ENCODE measurements around the gene GABRA1.

Gene GABRA1

GRCh38 chr5:161847941-161848391 lies at the start of gene GABRA1:
TSS of gene GABRA1 (plus strand) at chr5:161848120. CDS start at chr5:161850811, 2,691 bp downstream.
- DNase-seq, result no peak

DNA sequence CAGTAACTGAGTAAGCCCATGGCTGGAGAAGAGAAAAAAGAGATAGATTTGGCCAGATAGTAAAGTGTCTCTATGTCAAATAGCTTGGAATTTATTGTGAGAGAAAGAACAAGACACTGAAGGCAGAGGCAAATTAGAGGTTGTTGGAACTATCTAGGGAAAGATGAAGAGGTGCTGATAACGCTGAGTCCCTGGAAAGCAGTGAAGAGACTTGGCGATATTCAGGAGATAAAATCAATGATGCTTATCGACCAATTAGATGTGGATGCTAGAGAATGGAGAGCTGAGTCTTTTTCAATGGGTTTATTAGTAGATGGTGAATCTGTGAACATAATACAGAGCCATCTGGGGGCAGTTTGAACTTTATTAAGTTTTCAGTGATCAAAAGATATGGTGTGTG lies 48.6 kb upstream of the GABRA1 start:
- DNase-seq, result no peak

- no peak for DNase-seq
These were observed 43.7 kb upstream of the GABRA1 start for GRCh38 chr5:161804263-161804662.

- no peak for DNase-seq
These were observed 1.2 kb upstream of the GABRA1 start for GRCh38 chr5:161846746-161847145.

DNA sequence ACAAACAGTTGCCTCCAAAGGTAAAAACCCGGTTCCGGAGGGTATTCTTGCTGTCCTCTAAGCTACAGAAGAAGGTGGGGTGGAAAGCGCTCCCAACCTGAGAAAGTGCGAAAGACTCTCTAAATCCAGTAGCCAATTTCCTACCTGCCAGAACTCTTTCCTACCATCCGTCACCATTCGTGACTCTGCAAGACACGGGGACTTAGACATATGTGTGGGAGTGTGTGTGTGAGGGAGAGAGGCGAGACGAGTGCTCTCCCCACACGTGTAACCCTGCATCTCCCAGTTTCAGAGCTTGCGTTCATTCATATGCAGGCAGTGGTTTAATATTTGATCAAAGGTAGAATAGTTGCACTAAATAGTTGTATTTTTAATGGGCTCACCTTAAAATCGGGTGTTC lies 473 bp upstream of the GABRA1 start:
- DNase-seq, result no peak

GRCh38 chr5:161850491-161850890 lies 2.6 kb downstream of the GABRA1 start:
- no peak for DNase-seq

GRCh38 chr5:161851691-161852299 lies 3.9 kb downstream of the GABRA1 start:
- DNase-seq, result no peak

GRCh38 chr5:161857358-161857757 lies 9.4 kb downstream of the GABRA1 start:
- no peak for DNase-seq

- no peak for DNase-seq
These were observed 15.3 kb downstream of the GABRA1 start for GRCh38 chr5:161863259-161863658.

GRCh38 chr5:161863811-161864210 lies 15.9 kb downstream of the GABRA1 start:
- DNase-seq, result no peak

GRCh38 chr5:161865510-161865909 lies 17.6 kb downstream of the GABRA1 start:
- no peak for DNase-seq

DNA sequence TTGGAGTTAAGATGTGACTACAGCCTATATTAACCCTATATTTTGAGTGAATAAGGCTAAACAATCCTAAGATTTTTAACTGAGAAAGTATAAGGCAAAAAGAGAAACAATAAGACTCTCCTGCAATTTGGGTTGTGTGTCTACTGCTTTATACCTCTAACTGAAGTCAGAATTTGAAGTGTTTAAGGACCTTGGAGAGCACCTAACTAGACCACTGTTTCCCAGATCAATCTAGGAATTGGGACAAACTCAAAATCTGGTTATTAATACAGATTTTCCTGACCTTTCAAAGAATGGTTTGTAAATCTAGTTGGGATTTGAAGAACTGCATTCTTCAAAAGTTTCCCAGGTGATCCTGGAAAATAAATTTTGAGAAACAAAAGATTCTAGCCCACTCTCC lies 42.1 kb downstream of the GABRA1 start:
- DNase-seq, result no peak

- no peak for DNase-seq
These were observed 47.6 kb downstream of the GABRA1 start for GRCh38 chr5:161895514-161895913.

DNA sequence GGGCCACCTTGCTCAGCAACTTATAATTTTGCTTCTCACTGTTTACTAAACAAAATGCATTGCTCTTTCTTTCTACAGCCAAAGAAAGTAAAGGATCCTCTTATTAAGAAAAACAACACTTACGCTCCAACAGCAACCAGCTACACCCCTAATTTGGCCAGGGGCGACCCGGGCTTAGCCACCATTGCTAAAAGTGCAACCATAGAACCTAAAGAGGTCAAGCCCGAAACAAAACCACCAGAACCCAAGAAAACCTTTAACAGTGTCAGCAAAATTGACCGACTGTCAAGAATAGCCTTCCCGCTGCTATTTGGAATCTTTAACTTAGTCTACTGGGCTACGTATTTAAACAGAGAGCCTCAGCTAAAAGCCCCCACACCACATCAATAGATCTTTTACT lies 49.1 kb downstream of the GABRA1 start:
- no peak for DNase-seq

GRCh38 chr5:161899590-161899989 lies 51.7 kb downstream of the GABRA1 start:
- DNase-seq, result no peak

- DNase-seq, result no peak
These were observed 53.1 kb downstream of the GABRA1 start for GRCh38 chr5:161900981-161901380.

- no peak for DNase-seq
These were observed 73.9 kb downstream of the GABRA1 start for GRCh38 chr5:161921781-161922180.

DNA sequence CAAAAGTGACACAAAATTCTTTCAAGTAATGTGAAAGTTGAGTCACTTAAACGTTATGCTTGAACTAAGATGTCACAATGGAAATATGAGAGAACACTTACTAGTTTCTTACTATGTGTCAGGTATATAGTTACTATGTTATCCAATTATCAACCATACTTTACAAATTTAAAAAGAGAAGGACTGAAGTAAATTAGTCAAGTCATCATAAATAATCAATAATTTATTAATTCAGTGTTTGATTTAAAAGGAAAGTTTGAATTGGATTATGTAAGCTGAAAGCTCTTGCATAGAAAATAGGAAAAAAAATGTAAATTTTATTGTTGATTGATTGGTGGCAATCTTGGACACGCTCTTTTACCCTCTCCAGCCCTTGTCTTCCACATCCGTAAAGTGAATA lies 76.3 kb downstream of the GABRA1 start:
- no peak for DNase-seq

DNA sequence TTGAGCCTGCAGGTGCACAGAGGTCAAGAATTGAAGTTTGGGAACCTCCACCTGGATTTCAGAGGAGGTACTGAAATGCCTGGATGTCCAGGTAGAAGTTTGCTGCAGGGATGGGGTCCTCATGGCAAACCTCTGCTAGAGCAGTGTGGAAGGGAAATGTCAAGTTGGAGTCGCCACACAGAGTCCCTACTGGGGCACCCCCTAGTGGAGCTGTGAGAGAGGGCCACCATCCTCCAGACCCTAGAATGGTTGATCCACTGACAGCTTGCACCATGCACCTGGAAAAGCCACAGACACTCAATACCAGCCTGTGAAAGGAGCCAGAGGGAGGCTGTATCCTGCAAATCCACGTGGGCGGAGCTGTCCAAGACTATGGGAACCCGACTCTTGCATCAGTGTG lies 78.0 kb downstream of the GABRA1 start:
- DNase-seq, result no peak

DNA sequence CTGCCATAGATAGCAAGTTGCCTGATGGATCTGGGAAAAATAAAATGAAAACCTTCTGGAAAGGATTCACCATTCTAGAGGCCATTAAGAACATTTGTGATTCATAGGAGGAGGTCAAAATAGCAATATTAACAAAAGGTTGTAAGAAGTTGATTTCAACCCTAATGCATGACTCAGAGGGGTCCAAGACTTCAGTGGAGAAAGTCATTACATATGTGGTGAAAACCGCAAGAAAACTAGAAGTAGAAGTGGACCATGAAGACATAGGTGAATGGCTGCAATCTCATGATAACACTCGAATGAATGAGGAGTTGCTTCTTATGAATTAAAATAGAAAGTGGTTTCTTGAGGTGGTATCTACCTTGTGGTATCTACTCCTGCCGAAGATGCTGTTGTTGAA lies 86.6 kb downstream of the GABRA1 start:
- no peak for DNase-seq

DNA sequence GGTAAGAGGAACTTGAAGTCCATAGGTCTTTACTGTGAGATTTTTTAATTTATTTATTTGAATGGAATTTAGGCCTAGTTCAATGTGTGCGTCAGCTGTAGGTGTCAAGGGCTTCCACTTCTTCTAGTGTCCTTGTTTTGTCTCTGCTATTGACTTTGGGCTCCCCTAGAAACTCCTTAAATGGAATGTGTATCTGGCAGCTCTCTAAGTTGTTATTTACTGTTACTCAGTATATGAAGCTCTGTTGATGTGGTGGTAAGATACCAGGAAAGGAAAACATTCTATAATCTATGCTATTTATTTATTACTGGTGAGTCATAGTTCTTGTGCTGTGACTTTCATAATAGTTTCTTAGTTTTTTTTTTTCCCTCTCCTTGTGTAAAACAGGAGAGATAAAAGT lies 97.1 kb downstream of the GABRA1 start:
- DNase-seq, result no peak

- DNase-seq, result no peak
These were observed 99.0 kb downstream of the GABRA1 start for GRCh38 chr5:161946911-161947310.
